HG02623 (cell line): ENCODE measurements around the gene MRPS16.
A peak's percentile ranks its signal among the peaks of the same experiment; 100 is the strongest.
"Not testable (repeated sequence)": the region's sequence is repeated elsewhere in the genome, so short reads cannot be mapped to it uniquely, and the experiment has no call there.

Source experiments
- ATAC-seq: cut with Tn5 transposase; IDR thresholded peaks from one replicate; pipeline ENCODE4 v1.9.1; 2021; ENCODE audit warnings: moderate library complexity; ENCODE audit not compliant: unreplicated experiment

MRPS16 gene

GRCh38 chr10:73252445-73253224, at the start of gene MRPS16:
MRPS16 (minus strand) TSS chr10:73252644; CDS start chr10:73252482, 162 bp downstream.
- ATAC-seq = peak; percentile 75

GRCh38 chr10:73296946-73297345, 44.5 kb upstream of the MRPS16 start:
- ATAC-seq = no peak

DNA sequence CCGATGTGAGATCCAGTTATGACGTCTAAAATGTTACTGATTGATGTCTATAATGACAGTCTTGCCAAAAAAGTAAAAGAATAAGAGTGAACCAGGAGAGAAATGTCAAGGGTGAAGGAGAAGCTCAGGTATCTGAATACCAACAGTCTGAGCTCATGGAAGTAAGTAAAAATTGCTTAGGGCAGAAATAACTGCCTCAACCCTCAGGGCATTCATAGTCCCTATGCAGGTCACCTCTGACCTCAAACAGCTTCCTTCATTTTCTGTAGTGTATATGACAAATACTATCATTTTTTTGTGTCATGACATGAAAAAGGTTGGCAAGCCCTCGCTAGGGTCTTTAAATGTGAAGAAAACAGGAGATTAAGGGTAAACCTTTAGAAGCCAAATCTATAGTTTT, 41.0 kb upstream of the MRPS16 start:
- ATAC-seq = no peak

- no peak for ATAC-seq
Observed at GRCh38 chr10:73289958-73290357, 37.5 kb upstream of the MRPS16 start.

GRCh38 chr10:73287441-73287840, 35.0 kb upstream of the MRPS16 start:
- ATAC-seq = no peak

DNA sequence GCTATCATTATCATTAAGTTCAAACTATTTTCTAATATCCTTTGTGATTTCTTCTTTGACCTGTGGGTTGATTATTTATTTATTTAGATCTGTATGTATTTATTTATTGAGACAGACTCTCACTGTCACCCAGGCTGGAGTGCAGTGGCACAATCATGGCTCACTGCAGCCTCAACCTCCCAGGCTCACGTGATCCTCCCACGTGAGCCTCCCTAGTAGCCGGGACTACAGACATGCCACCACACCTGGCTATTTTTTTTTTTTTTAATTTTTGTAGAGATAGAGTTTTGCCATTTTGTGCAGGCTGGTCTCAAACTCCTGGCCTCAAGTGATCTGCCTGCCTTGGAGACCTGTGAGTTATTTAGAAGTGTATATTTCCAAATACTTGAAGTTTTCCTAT, 28.7 kb upstream of the MRPS16 start:
- no peak for ATAC-seq

DNA sequence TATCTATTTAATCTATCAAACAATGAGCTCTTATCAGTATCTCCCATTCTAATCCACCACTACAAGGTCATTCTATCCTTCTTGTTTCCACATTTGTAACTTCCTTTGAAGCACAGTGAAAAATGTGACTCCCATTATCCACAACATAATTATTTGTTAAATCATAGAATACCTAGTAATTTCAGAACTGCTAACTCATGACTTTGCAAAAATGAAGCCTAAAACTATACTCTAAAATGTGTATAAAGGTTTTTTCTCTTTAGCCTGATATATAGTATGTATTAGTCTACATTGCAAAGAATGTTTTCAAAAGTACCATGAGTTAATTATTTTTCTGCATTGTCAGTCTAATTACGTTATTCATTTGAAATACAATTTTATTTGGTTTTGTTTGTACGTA, 12.0 kb upstream of the MRPS16 start:
- no peak for ATAC-seq

DNA sequence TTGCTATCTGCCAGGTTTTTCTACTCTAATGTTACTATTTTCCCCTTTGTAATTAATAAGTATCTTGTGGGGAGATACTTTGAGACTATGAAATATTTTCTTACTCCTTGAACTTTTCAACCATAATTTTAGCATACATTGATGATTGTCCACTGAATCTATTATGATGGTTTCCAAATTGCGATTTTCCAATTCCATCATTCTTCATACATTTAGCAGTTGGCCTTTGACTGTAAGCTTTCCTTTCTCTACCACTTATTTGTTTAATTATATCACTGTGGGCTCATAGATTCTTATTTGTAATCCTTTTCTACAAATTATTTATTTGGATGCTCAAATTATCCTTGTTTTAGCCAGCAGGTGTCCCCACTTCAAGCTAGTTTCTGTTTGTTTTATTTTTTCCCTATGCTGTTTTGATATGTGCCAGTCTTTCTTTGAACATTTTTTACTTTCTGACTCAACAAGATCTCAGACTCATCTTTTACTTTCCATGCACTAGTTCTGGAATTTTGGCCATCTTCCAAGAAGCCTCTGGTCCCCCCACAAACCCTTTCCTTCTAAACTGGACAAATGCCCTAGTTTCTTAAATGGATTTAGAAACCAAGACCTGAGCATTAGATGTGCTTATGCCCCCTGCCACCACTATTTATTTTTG, 11.4 kb upstream of the MRPS16 start:
- no peak for ATAC-seq

GRCh38 chr10:73262880-73263555, 10.6 kb upstream of the MRPS16 start:
- no peak for ATAC-seq

GRCh38 chr10:73262105-73262730, 9.8 kb upstream of the MRPS16 start:
- no peak for ATAC-seq

DNA sequence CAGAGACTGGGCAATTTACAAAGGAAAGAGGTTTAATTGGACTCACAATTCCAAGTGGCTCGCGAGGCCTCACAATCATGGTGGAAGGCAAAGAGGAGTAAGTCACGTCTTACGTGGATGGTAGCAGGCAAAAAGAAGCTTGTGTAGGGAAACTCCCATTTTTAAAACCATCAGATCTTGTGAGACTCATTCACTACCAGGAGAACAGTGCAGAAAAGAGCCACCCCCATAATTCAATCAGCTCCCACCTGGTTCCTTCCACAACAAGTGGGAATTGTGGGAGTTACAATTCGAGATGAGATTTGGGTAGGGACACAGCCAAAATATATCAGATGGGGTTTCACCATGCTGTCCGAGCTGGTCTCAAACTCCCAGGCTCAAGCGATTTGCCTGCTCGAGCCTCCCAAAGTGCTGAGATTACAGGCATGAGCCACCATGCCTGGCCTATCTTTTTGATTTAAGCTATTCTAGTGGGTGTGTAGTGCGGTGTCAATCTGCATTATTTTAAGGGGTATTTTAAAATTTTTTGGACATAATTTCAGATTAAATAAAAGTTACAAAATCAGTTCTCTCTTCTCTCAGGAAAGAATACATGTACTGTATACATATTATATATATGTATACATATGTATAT, 9.0 kb upstream of the MRPS16 start:
- ATAC-seq = no peak

DNA sequence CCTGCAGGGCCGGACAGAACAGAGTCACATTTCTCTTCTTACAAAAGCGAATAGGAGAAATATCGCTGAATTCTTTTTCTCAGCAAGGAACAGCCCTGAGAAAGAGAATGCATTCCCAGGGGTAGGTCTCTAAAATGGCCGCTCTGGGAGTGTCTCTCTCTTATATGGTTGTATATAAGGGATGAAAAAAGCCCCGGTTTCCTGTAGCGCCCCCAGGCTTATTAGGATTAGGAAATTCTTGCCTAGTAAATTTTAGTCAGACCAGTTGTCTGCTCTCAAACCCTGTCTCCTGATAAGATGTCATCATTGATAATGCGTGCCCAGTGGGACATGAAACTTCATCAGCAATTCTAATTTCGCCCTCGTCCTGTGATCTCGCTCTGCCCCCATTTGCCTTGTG, 6.2 kb upstream of the MRPS16 start:
- not testable (repeated sequence) for ATAC-seq

- no peak for ATAC-seq
Observed at GRCh38 chr10:73253225-73253555, 746 bp upstream of the MRPS16 start.

DNA sequence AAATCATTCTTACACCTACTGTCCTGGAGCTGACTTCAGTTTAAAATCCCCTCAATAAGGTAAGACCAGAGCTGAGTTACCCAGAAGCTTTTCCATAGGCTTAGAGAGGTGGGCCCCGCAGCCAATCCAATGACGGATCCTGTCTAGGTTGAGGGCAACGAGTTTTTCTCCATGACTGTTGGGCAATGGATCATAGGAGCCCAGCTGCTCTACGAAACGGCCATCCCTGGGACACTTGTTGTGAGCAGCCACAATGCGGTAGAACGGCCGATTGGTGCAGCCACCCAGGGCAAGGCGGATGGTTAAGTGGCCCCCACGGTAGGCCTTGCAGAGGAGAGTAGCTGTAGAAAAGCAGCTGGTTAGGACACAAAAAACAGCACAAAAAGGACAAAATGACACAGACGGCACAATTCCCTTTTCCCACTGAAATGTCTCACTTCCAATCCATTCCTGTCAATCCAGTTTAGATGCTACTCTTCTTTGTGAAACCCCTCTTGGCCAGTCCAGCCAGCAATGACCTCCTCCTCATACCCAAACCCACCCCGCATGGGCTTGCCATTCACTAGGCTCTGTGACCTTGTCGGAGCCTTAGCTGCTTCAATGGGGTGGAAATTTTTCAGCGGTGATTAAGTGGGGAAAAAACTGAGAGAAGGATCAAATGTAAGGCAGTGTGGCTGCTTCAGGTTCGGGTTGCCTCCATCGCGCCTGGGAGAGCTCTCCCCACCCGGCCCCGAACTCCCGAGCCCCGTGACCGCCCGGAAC, 580 bp downstream of the MRPS16 start:
- no peak for ATAC-seq

GRCh38 chr10:73248259-73248724, 4.2 kb downstream of the MRPS16 start:
- ATAC-seq = no peak

GRCh38 chr10:73247509-73248258, 4.8 kb downstream of the MRPS16 start:
- ATAC-seq = no peak

GRCh38 chr10:73246646-73247508, 5.6 kb downstream of the MRPS16 start, which contains the start of gene DNAJC9:
DNAJC9 (minus strand) TSS chr10:73247255; CDS start chr10:73247189, 66 bp downstream.
- peak; percentile 75 for ATAC-seq

DNA sequence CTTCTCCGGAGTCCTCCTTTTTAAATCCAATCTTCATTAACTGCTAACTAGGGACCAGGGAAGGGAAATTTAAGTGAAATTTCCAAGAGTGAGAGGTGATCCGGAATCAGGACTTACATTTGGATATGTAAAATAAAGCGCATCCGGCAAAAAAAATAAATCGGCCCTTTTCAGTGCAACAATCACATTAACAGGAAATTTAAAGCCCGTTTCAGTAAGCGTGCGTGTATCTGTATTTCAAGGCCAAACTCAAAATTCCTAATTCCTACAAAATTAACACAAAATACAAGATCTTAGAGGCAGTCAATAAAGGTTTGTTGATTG, 6.2 kb downstream of the MRPS16 start:
- no peak for ATAC-seq
